Mucosa of stomach (tissue), 1 donor: ENCODE results near the gene FGF14.

Experiments used
- H3K27me3 ChIP-seq: one replicate; pipeline ENCODE4 v1.7.0; 2013; ENCODE audit warnings: mild to moderate bottlenecking, low read length; ENCODE audit not compliant: control insufficient read depth, insufficient read depth
- H3K36me3 ChIP-seq: one replicate; pipeline ENCODE4 v1.7.0; 2013; ENCODE audit warnings: low read length; ENCODE audit not compliant: control insufficient read depth, insufficient read depth
- H3K4me1 ChIP-seq: one replicate; pipeline ENCODE4 v1.7.0; 2013; ENCODE audit warnings: mild to moderate bottlenecking, low read length; ENCODE audit not compliant: control insufficient read depth, insufficient read depth
- H3K4me3 ChIP-seq: one replicate; pipeline ENCODE4 v1.7.0; 2013; ENCODE audit warnings: low read length
- H3K9ac ChIP-seq: one replicate; pipeline ENCODE4 v1.7.0; 2013; ENCODE audit warnings: mild to moderate bottlenecking, low read length, moderate library complexity
- H3K9me3 ChIP-seq: one replicate; pipeline ENCODE4 v1.7.0; 2013; ENCODE audit warnings: mild to moderate bottlenecking, low read length, moderate library complexity; ENCODE audit not compliant: control insufficient read depth
- donor health status: Pancreatic carcinoma.

Gene FGF14

GRCh38 chr13:101875717-101876393 is 526.0 kb downstream of the FGF14 start:
- Histone ChIP-seq H3K9me3 (no peaks in the 10 kb centered on the region), H3K9ac (no peak overlapping the region), H3K4me3 (no peak overlapping the region), H3K36me3 (no peaks in the 10 kb centered on the region), H3K4me1 (no peaks in the 10 kb centered on the region), H3K27me3 (no peaks in the 10 kb centered on the region)

- H3K4me3 ChIP-seq: no peak overlapping the region
- no peaks in the 10 kb centered on the region for H3K9me3 ChIP-seq
- no peaks in the 10 kb centered on the region for H3K36me3 ChIP-seq
- no peak overlapping the region for H3K9ac ChIP-seq
- no peaks in the 10 kb centered on the region for H3K27me3 ChIP-seq
- no peaks in the 10 kb centered on the region for H3K4me1 ChIP-seq
These were observed 526.8 kb downstream of the FGF14 start for GRCh38 chr13:101875091-101875490.

GRCh38 chr13:101869553-101869952 is 532.3 kb downstream of the FGF14 start:
- Histone ChIP-seq H3K4me3 (no peak overlapping the region), H3K27me3 (no peaks in the 10 kb centered on the region), H3K9ac (no peak overlapping the region), H3K9me3 (no peaks in the 10 kb centered on the region), H3K36me3 (no peaks in the 10 kb centered on the region), H3K4me1 (no peaks in the 10 kb centered on the region)

GRCh38 chr13:101868585-101869469 is 533.0 kb downstream of the FGF14 start:
- Histone ChIP-seq H3K4me1 (no peaks in the 10 kb centered on the region), H3K27me3 (no peaks in the 10 kb centered on the region), H3K9ac (no peak overlapping the region), H3K36me3 (no peaks in the 10 kb centered on the region), H3K4me3 (no peak overlapping the region), H3K9me3 (no peaks in the 10 kb centered on the region)

GRCh38 chr13:101866889-101867581 is 534.8 kb downstream of the FGF14 start:
- Histone ChIP-seq H3K4me1 (no peaks in the 10 kb centered on the region), H3K27me3 (no peaks in the 10 kb centered on the region), H3K9ac (no peak overlapping the region), H3K9me3 (no peaks in the 10 kb centered on the region), H3K36me3 (no peaks in the 10 kb centered on the region), H3K4me3 (no peak overlapping the region)

GRCh38 chr13:101858860-101859259 is 543.0 kb downstream of the FGF14 start:
- Histone ChIP-seq H3K36me3 (no peaks in the 10 kb centered on the region), H3K9ac (no peak overlapping the region), H3K4me3 (no peak overlapping the region), H3K9me3 (no peaks in the 10 kb centered on the region), H3K27me3 (no peaks in the 10 kb centered on the region), H3K4me1 (no peaks in the 10 kb centered on the region)

GRCh38 chr13:101846701-101847100 is 555.1 kb downstream of the FGF14 start:
- no peak overlapping the region for H3K4me3 ChIP-seq
- H3K9ac ChIP-seq: no peak overlapping the region
- H3K9me3 ChIP-seq: no peaks in the 10 kb centered on the region
- H3K4me1 ChIP-seq: no peaks in the 10 kb centered on the region
- no peaks in the 10 kb centered on the region for H3K27me3 ChIP-seq
- no peaks in the 10 kb centered on the region for H3K36me3 ChIP-seq

- H3K9ac ChIP-seq: no peak overlapping the region
- H3K9me3 ChIP-seq: no peaks in the 10 kb centered on the region
- H3K27me3 ChIP-seq: no peaks in the 10 kb centered on the region
- no peaks in the 10 kb centered on the region for H3K4me1 ChIP-seq
- no peak overlapping the region for H3K4me3 ChIP-seq
- no peaks in the 10 kb centered on the region for H3K36me3 ChIP-seq
These were observed 555.6 kb downstream of the FGF14 start for GRCh38 chr13:101846249-101846648.

GRCh38 chr13:101845245-101846020 is 556.4 kb downstream of the FGF14 start:
- Histone ChIP-seq H3K4me1 (no peaks in the 10 kb centered on the region), H3K4me3 (no peak overlapping the region), H3K27me3 (no peaks in the 10 kb centered on the region), H3K36me3 (no peaks in the 10 kb centered on the region), H3K9me3 (no peaks in the 10 kb centered on the region), H3K9ac (no peak overlapping the region)

GRCh38 chr13:101841698-101842097 is 560.1 kb downstream of the FGF14 start:
- H3K9me3 ChIP-seq: no peaks in the 10 kb centered on the region
- H3K27me3 ChIP-seq: no peaks in the 10 kb centered on the region
- no peaks in the 10 kb centered on the region for H3K36me3 ChIP-seq
- H3K9ac ChIP-seq: no peak overlapping the region
- H3K4me1 ChIP-seq: no peaks in the 10 kb centered on the region
- no peak overlapping the region for H3K4me3 ChIP-seq

- H3K9ac ChIP-seq: no peak overlapping the region
- H3K4me1 ChIP-seq: no peaks in the 10 kb centered on the region
- no peaks in the 10 kb centered on the region for H3K36me3 ChIP-seq
- H3K4me3 ChIP-seq: no peak overlapping the region
- no peaks in the 10 kb centered on the region for H3K9me3 ChIP-seq
- no peaks in the 10 kb centered on the region for H3K27me3 ChIP-seq
These were observed 563.5 kb downstream of the FGF14 start for GRCh38 chr13:101838323-101838722.
